Liver (tissue), 9 donors: Measurements from ENCODE around the gene USP15. TPM values are rescaled to one million over a fixed set of nuclear protein-coding genes. Genes with fewer than 3 reads are reported as not detected.

Experiments used
- DNase-seq: peaks from one replicate; pipeline ENCODE4 v3.0.0-alpha.2; 2017; ENCODE audit warnings: low spot score
- H3K27ac ChIP-seq, 2 donors: one replicate each; pipeline ENCODE4 v1.7.0; 2013; ENCODE audit warnings: inconsistent platforms in 2 of 2, low read length in 2 of 2, control low read depth in 1 of 2, low read depth in 1 of 2, mild to moderate bottlenecking in 1 of 2
- H3K27me3 ChIP-seq, 4 donors: one replicate each; pipeline versions ENCODE4 v1.6.1 to v1.7.0; 2013; ENCODE audit warnings: low read length in 3 of 4, inconsistent platforms in 1 of 4, mild to moderate bottlenecking in 1 of 4, moderate library complexity in 1 of 4; ENCODE audit not compliant: control insufficient read depth in 4 of 4, insufficient read depth in 4 of 4
- H3K36me3 ChIP-seq, 4 donors: one replicate each; pipeline versions ENCODE4 v1.6.1 to v1.7.0; 2013; ENCODE audit warnings: low read length in 3 of 4, mild to moderate bottlenecking in 3 of 4, low read depth in 1 of 4, moderate library complexity in 1 of 4; ENCODE audit not compliant: control insufficient read depth in 4 of 4, insufficient read depth in 3 of 4
- H3K4me1 ChIP-seq, 4 donors: one replicate each; pipeline versions ENCODE4 v1.6.1 to v1.7.0; 2013; ENCODE audit warnings: low read length in 3 of 4, mild to moderate bottlenecking in 3 of 4, moderate library complexity in 1 of 4; ENCODE audit not compliant: control insufficient read depth in 4 of 4, insufficient read depth in 4 of 4
- H3K4me3 ChIP-seq, 3 donors: one replicate each; pipeline versions ENCODE4 v1.6.1 to v1.7.0; 2013; ENCODE audit warnings: low read length in 3 of 3, control low read depth in 1 of 3, low read depth in 1 of 3, mild to moderate bottlenecking in 1 of 3
- H3K9ac ChIP-seq, 2 donors: one replicate each; pipeline ENCODE4 v1.7.0; 2013; ENCODE audit warnings: low read length in 2 of 2, mild to moderate bottlenecking in 2 of 2, moderate library complexity in 2 of 2, control low read depth in 1 of 2, low read depth in 1 of 2
- H3K9me3 ChIP-seq, 4 donors: one replicate each; pipeline versions ENCODE4 v1.6.1 to v1.7.0; 2013; ENCODE audit warnings: low read length in 3 of 4; ENCODE audit not compliant: control insufficient read depth in 4 of 4
- EGR1 ChIP-seq, 2 donors: IDR thresholded peaks; 2 replicates each; pipeline ENCODE4 v1.6.1; 2016 to 2018; ENCODE audit warnings: antibody characterized with exemption in 2 of 2, low read depth in 2 of 2
- FOXA1 ChIP-seq: IDR thresholded peaks from 2 replicates; pipeline ENCODE4 v1.6.1; 2016; ENCODE audit warnings: antibody characterized with exemption
- FOXA2 ChIP-seq: IDR thresholded peaks from 2 replicates; pipeline ENCODE4 v1.6.1; 2016; ENCODE audit warnings: antibody characterized with exemption
- GABPA ChIP-seq, 2 donors: IDR thresholded peaks in 1 of 2; conservative IDR thresholded peaks in 1 of 2; 2 replicates each; pipeline ENCODE4 v1.6.1; 2016; ENCODE audit warnings: antibody characterized with exemption in 2 of 2, mild to moderate bottlenecking in 1 of 2, moderate library complexity in 1 of 2
- HNF4A ChIP-seq, 2 donors: conservative IDR thresholded peaks; 2 replicates each; pipeline ENCODE4 v1.6.1; 2016; ENCODE audit warnings: antibody characterized with exemption in 2 of 2, mild to moderate bottlenecking in 2 of 2
- HNF4G ChIP-seq: IDR thresholded peaks from 2 replicates; pipeline ENCODE4 v1.6.1; 2016; ENCODE audit warnings: antibody characterized with exemption
- JUND ChIP-seq, 2 donors: IDR thresholded peaks; 2 replicates each; pipeline ENCODE4 v1.6.1; 2016; ENCODE audit warnings: antibody characterized with exemption in 2 of 2
- NR2F2 ChIP-seq: IDR thresholded peaks from 2 replicates; pipeline ENCODE4 v1.6.1; 2016; ENCODE audit warnings: antibody characterized with exemption
- RAD21 ChIP-seq, 2 donors: IDR thresholded peaks; 2 replicates each; pipeline ENCODE4 v1.6.1; 2016; ENCODE audit warnings: antibody characterized with exemption in 2 of 2, mild to moderate bottlenecking in 2 of 2
- RXRA ChIP-seq, 2 donors: IDR thresholded peaks; 2 replicates each; pipeline ENCODE4 v1.6.1; 2017 to 2018; ENCODE audit warnings: antibody characterized with exemption in 2 of 2, mild to moderate bottlenecking in 1 of 2
- SP1 ChIP-seq: IDR thresholded peaks from 2 replicates; pipeline ENCODE4 v1.6.1; 2018; ENCODE audit warnings: antibody characterized with exemption, mild to moderate bottlenecking
- TAF1 ChIP-seq: conservative IDR thresholded peaks from 2 replicates; pipeline ENCODE4 v1.6.1; 2016; ENCODE audit warnings: antibody characterized with exemption, mild to moderate bottlenecking
- YY1 ChIP-seq: IDR thresholded peaks from 2 replicates; pipeline ENCODE4 v1.6.1; 2016; ENCODE audit warnings: antibody characterized with exemption, mild to moderate bottlenecking
- WGBS: extraction: QIAGEN DNeasy Blood & Tissue Kit; methylation state at CpG from one replicate; pipeline ENCODE4 v1.1.7; 2013; 5-methylcytosine and 5-hydroxymethylcytosine counted together
- polyA plus RNA-seq, 2 donors: library from polyadenylated mRNA; stranded (reverse) in 1 of 2; unstranded in 1 of 2; fragments of 200-250 nt in 1 of 2; fragments of >200 nt in 1 of 2; fragmentation: Nextera tagmentation in 1 of 2; extraction: Ambion mirVana in 1 of 2; gene quantifications; one replicate each; pipeline versions ENCODE4 v1.2.1 to v1.2.3, GENCODE V29; 2013 to 2015
- total RNA-seq, 2 donors: library from RNA; depleted of rRNA; stranded (reverse); fragments of >200 nt; gene quantifications; one replicate each; pipeline ENCODE4 v1.2.3, GENCODE V29; 2014
- TF ChIP-seq, protein P1 (sequence below): fragments of 150-350 bp; IDR thresholded peaks from 2 replicates; pipeline ENCODE4 v1.5.1; 2017; ENCODE audit warnings: improper control_type of control experiment, low read depth, low read length; ENCODE audit not compliant: missing input control
- TF ChIP-seq, protein P2 (sequence below): IDR thresholded peaks from 2 replicates; pipeline ENCODE4 v1.6.1; 2016; ENCODE audit warnings: antibody characterized with exemption
- TF ChIP-seq, protein P3 (sequence below): IDR thresholded peaks from 2 replicates; pipeline ENCODE4 v1.6.1; 2016; ENCODE audit warnings: antibody characterized with exemption
- TF ChIP-seq, protein P4 (sequence below): IDR thresholded peaks from 2 replicates; pipeline ENCODE4 v1.6.1; 2016; ENCODE audit warnings: antibody characterized with exemption, mild to moderate bottlenecking
- TF ChIP-seq, protein P5 (sequence below): IDR thresholded peaks from 2 replicates; pipeline ENCODE4 v1.6.1; 2016; ENCODE audit warnings: antibody characterized with exemption
- donor health status: healthy.
- donor health status: healthy.
- donor health status: healthy.
- donor health status: healthy.
- donor health status: healthy.

USP15 gene
- total and polyA plus RNA-seq, 4 donors = 16.6 to 188 (median 56.5) TPM

DNA sequence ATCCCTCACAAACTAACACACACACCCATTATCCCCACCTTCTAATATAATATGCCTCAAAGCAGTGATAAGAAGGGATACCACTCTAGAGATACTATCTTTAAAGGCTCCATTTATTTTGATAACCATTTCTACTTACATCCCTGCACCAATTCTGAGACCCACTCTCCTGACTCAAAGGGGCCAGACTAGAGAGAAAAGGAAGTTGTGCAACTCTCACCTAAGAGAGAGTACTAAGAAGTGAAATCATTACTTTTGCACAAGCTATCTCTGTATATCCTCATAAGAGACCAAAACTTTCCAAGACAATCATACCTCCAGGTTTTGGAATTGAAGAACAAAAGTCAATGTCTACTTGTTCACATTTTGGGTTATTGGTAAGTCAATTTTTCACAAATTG lies 45.4 kb upstream of the USP15 start (continued):
- TF ChIP-seq HNF4G = no peak
- no peak for TF ChIP-seq RAD21 (IDR thresholded peaks at IDR 0.05)
- TF ChIP-seq NR2F2 = no peak
- TF ChIP-seq HNF4A (conservative IDR thresholded peaks at IDR 0.05) = no peak

DNA sequence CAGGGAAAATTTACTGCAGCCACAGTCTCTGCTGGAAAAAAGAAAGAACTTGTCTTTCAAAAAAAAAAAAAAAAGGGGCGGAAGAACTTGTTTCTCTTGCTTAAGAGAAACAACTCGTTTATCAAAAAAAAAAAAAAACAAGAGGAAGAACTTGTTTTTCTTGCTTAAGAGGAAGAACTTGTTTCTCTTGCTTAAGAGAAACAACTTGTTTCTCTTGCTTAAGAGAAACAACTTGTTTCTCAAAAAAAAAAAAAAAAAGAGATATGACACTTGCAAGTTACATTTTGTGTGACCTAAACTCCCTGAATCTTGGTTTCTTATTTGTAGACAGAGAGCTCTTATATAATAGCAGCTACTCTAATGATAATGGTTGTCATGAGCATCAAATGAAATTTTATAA lies 44.7 kb upstream of the USP15 start:
- WGBS = 55% methylated on average over 2 of the region's 2 CpGs
- Histone ChIP-seq H3K27ac (peak overlapping the region in 1 of 2 donors; percentile 40), H3K27me3 (no peaks in the 10 kb centered on the region), H3K36me3 (no peaks in the 10 kb centered on the region), H3K9ac (no peak overlapping the region), H3K4me1 (no peaks in the 10 kb centered on the region), H3K9me3 (no peaks in the 10 kb centered on the region), H3K4me3 (no peak overlapping the region)
- no peak for DNase-seq
- TF ChIP-seq RAD21 (IDR thresholded peaks at IDR 0.05) = no peak
- no peak for TF ChIP-seq SP1
- no peak for TF ChIP-seq FOXA2
- TF ChIP-seq, protein P1, sequence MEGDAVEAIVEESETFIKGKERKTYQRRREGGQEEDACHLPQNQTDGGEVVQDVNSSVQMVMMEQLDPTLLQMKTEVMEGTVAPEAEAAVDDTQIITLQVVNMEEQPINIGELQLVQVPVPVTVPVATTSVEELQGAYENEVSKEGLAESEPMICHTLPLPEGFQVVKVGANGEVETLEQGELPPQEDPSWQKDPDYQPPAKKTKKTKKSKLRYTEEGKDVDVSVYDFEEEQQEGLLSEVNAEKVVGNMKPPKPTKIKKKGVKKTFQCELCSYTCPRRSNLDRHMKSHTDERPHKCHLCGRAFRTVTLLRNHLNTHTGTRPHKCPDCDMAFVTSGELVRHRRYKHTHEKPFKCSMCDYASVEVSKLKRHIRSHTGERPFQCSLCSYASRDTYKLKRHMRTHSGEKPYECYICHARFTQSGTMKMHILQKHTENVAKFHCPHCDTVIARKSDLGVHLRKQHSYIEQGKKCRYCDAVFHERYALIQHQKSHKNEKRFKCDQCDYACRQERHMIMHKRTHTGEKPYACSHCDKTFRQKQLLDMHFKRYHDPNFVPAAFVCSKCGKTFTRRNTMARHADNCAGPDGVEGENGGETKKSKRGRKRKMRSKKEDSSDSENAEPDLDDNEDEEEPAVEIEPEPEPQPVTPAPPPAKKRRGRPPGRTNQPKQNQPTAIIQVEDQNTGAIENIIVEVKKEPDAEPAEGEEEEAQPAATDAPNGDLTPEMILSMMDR = no peak
- TF ChIP-seq, protein P2, sequence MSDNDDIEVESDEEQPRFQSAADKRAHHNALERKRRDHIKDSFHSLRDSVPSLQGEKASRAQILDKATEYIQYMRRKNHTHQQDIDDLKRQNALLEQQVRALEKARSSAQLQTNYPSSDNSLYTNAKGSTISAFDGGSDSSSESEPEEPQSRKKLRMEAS = no peak
- TF ChIP-seq, protein P3, sequence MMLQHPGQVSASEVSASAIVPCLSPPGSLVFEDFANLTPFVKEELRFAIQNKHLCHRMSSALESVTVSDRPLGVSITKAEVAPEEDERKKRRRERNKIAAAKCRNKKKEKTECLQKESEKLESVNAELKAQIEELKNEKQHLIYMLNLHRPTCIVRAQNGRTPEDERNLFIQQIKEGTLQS = no peak
- no peak for TF ChIP-seq RXRA (IDR thresholded peaks at IDR 0.05)
- TF ChIP-seq FOXA1 = no peak
- no peak for TF ChIP-seq HNF4G
- no peak for TF ChIP-seq JUND (IDR thresholded peaks at IDR 0.05)
- TF ChIP-seq, protein P4, sequence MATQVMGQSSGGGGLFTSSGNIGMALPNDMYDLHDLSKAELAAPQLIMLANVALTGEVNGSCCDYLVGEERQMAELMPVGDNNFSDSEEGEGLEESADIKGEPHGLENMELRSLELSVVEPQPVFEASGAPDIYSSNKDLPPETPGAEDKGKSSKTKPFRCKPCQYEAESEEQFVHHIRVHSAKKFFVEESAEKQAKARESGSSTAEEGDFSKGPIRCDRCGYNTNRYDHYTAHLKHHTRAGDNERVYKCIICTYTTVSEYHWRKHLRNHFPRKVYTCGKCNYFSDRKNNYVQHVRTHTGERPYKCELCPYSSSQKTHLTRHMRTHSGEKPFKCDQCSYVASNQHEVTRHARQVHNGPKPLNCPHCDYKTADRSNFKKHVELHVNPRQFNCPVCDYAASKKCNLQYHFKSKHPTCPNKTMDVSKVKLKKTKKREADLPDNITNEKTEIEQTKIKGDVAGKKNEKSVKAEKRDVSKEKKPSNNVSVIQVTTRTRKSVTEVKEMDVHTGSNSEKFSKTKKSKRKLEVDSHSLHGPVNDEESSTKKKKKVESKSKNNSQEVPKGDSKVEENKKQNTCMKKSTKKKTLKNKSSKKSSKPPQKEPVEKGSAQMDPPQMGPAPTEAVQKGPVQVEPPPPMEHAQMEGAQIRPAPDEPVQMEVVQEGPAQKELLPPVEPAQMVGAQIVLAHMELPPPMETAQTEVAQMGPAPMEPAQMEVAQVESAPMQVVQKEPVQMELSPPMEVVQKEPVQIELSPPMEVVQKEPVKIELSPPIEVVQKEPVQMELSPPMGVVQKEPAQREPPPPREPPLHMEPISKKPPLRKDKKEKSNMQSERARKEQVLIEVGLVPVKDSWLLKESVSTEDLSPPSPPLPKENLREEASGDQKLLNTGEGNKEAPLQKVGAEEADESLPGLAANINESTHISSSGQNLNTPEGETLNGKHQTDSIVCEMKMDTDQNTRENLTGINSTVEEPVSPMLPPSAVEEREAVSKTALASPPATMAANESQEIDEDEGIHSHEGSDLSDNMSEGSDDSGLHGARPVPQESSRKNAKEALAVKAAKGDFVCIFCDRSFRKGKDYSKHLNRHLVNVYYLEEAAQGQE = no peak
- no peak for TF ChIP-seq YY1
- no peak for TF ChIP-seq TAF1
- TF ChIP-seq HNF4A (conservative IDR thresholded peaks at IDR 0.05) = no peak
- no peak for TF ChIP-seq NR2F2
- TF ChIP-seq, protein P5, sequence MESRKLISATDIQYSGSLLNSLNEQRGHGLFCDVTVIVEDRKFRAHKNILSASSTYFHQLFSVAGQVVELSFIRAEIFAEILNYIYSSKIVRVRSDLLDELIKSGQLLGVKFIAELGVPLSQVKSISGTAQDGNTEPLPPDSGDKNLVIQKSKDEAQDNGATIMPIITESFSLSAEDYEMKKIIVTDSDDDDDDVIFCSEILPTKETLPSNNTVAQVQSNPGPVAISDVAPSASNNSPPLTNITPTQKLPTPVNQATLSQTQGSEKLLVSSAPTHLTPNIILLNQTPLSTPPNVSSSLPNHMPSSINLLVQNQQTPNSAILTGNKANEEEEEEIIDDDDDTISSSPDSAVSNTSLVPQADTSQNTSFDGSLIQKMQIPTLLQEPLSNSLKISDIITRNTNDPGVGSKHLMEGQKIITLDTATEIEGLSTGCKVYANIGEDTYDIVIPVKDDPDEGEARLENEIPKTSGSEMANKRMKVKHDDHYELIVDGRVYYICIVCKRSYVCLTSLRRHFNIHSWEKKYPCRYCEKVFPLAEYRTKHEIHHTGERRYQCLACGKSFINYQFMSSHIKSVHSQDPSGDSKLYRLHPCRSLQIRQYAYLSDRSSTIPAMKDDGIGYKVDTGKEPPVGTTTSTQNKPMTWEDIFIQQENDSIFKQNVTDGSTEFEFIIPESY = no peak
- TF ChIP-seq EGR1 (IDR thresholded peaks at IDR 0.05; ENCODE audit: low read depth in 2 of 2) = no peak
- TF ChIP-seq GABPA (IDR thresholded peaks at IDR 0.05 in 1 of 2, conservative IDR thresholded peaks at IDR 0.05 in 1 of 2) = no peak
